ENCODE data around the gene FES. TPM values are rescaled to one million over a fixed set of nuclear protein-coding genes. Genes with fewer than 3 reads are reported as not detected.

The FES gene
- total RNA-seq, 2 experiments from 2014 or later: 3.2 to 3.3 TPM

DNA sequence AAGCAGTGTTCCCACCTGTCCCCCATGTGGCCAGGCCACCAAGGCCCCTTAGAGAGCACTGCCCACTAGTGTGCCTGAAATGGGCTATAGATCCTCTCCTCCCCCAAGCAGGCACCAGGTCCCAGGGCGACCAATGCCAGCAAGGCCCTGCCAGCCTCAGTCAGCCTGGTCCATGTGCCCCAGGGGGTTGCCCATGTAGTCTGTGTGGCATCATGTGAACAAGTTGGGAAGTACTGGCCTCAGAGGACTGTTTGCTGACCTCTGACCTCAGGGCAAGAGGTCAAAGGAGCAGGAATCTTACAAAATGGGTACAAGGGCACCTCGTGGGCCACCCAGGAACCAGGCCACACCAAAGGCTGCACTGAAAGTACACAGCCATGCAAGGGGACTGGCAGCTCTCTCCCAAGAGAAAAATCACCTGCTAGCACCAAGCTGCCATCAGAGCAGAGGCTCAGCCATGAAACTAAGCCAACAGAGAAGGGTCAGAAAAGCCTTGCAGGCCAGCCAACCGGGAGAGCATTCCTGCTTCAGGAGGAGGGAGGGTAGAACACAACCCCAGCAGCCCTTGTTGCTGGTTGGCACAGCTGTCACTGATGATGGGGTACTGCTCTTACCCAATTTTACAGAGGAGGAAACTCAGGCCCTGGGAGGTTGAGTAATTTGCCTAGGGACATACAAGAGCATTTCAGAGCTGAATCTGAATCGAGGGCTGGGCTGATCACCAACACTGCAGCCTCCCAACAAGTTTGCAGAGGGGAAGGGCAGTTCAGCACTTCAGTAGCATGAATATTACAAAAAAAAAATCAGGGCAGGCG lies 21.1 kb upstream of the FES start:
- no TSS peak for BruUV-seq (replicated peaks)
- Histone ChIP-seq H3K9me3 (ENCODE audit: low read length) (no peaks in the 10 kb centered on the region), H3K4me2 (ENCODE audit: low read length) (no peak overlapping the region), H3K27ac (ENCODE audit: low read depth, low read length, poor library complexity, severe bottlenecking) (no peak overlapping the region), H3K36me3 (ENCODE audit: insufficient read depth, low read length) (no peaks in the 10 kb centered on the region), H3K4me1 (ENCODE audit: insufficient read depth, low read length, poor library complexity, severe bottlenecking) (no peaks in the 10 kb centered on the region), H3K9me2 (ENCODE audit: insufficient read depth, low read length) (no peaks in the 10 kb centered on the region), H4K20me1 (ENCODE audit: insufficient read depth, low read length) (no peaks in the 10 kb centered on the region), H3K4me3 (ENCODE audit: low read depth, low read length, poor library complexity, severe bottlenecking) (no peak overlapping the region), H3K79me2 (ENCODE audit: insufficient read depth, low read depth, low read length) (no peaks in the 10 kb centered on the region), H2AFZ (ENCODE audit: low read length) (no peak overlapping the region)
- TF ChIP-seq, protein P1, sequence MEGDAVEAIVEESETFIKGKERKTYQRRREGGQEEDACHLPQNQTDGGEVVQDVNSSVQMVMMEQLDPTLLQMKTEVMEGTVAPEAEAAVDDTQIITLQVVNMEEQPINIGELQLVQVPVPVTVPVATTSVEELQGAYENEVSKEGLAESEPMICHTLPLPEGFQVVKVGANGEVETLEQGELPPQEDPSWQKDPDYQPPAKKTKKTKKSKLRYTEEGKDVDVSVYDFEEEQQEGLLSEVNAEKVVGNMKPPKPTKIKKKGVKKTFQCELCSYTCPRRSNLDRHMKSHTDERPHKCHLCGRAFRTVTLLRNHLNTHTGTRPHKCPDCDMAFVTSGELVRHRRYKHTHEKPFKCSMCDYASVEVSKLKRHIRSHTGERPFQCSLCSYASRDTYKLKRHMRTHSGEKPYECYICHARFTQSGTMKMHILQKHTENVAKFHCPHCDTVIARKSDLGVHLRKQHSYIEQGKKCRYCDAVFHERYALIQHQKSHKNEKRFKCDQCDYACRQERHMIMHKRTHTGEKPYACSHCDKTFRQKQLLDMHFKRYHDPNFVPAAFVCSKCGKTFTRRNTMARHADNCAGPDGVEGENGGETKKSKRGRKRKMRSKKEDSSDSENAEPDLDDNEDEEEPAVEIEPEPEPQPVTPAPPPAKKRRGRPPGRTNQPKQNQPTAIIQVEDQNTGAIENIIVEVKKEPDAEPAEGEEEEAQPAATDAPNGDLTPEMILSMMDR (conservative IDR thresholded peaks at IDR 0.05; ENCODE audit: low read length): no peak
- no peak for TF ChIP-seq EZH2phosphoT487 (IDR thresholded peaks at IDR 0.05; ENCODE audit: borderline replicate concordance, low read depth, low read length)
- intact Hi-C loops (cut with micrococcal nuclease; ENCODE audit: unreplicated experiment): no loop called here
- POLR2A ChIA-PET: interaction anchor here (0.6 to 1.3 kb wide), 3 partner anchors 56 to 271 kb away, joined by 3 to 4 read pairs (median 4); no protein-coding TSS in a partner anchor
- DNase-seq (ENCODE audit: low spot score): no peak
- CTCF ChIA-PET (ENCODE audit: unreplicated experiment): no interaction called here

DNA sequence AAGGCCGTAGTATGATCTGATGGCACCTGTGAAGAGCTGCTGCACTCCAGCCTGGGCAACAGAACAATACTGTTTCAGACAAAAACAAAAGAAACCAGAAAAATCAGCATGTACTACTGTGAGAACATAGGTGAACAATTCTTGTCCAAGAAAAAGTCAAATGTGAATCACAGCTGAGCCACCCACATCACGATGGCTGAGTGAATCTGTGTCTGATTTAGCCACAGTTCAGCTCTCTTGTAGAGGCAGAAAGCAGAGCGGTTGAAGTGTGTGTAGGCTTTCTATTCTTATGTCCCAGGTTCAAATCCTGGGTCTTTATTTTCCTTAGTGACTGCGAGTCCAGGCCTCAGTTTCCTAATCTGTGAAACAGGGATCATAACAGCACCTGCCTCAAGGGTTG lies 20.3 kb upstream of the FES start:
- H3K9me2 ChIP-seq (ENCODE audit: insufficient read depth, low read length): no peaks in the 10 kb centered on the region
- H3K9me3 ChIP-seq (ENCODE audit: low read length): no peaks in the 10 kb centered on the region
- no TSS peak for BruUV-seq (replicated peaks)
- H3K36me3 ChIP-seq (ENCODE audit: insufficient read depth, low read length): no peaks in the 10 kb centered on the region
- peaks cover under 1% of the 10 kb centered on the region for H3K4me1 ChIP-seq (ENCODE audit: insufficient read depth, low read length, poor library complexity, severe bottlenecking)
- ChIA-PET CTCF (ENCODE audit: unreplicated experiment) (no interaction called here), POLR2A (interaction anchor here (0.6 kb wide), 1 partner anchor 535 kb away, joined by 4 read pairs; no protein-coding TSS in a partner anchor)
- H3K27ac ChIP-seq (ENCODE audit: low read depth, low read length, poor library complexity, severe bottlenecking): no peak overlapping the region
- H3K4me3 ChIP-seq (ENCODE audit: low read depth, low read length, poor library complexity, severe bottlenecking): no peak overlapping the region
- intact Hi-C loops (cut with micrococcal nuclease; ENCODE audit: unreplicated experiment): no loop called here
- H4K20me1 ChIP-seq (ENCODE audit: insufficient read depth, low read length): no peaks in the 10 kb centered on the region
- no peak overlapping the region for H3K4me2 ChIP-seq (ENCODE audit: low read length)
- no peak overlapping the region for H2AFZ ChIP-seq (ENCODE audit: low read length)
- TF ChIP-seq EZH2phosphoT487 (IDR thresholded peaks at IDR 0.05; ENCODE audit: borderline replicate concordance, low read depth, low read length): no peak
- TF ChIP-seq, protein P1 (conservative IDR thresholded peaks at IDR 0.05; ENCODE audit: low read length): no peak
- no peak for DNase-seq (ENCODE audit: low spot score)
- no peaks in the 10 kb centered on the region for H3K79me2 ChIP-seq (ENCODE audit: insufficient read depth, low read depth, low read length)

DNA sequence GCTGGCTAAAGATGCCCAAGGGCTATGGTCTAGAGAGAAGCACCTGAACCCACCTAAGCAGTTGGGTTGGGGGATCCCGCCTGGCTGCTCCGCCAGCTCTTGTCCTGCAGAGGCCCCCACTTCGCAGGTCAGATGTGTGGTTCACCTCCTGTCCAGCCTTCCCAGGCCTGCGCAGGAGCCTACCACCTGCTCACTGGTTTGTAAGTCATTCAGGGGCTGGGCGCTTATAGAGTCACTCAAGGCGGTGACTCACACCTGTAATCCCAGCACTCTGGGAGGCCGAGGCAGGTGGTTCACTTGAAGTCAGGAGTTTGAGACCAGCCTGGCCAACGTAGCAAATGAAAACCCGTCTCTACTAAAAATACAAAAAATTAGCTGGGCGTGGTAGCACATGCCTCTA lies 19.8 kb upstream of the FES start:
- Histone ChIP-seq H3K79me2 (ENCODE audit: insufficient read depth, low read depth, low read length) (no peaks in the 10 kb centered on the region), H2AFZ (ENCODE audit: low read length) (no peak overlapping the region), H3K4me2 (ENCODE audit: low read length) (no peak overlapping the region), H3K9me3 (ENCODE audit: low read length) (no peaks in the 10 kb centered on the region), H3K4me1 (ENCODE audit: insufficient read depth, low read length, poor library complexity, severe bottlenecking) (peaks cover 5% of the 10 kb centered on the region), H3K27ac (ENCODE audit: low read depth, low read length, poor library complexity, severe bottlenecking) (no peak overlapping the region), H3K36me3 (ENCODE audit: insufficient read depth, low read length) (no peaks in the 10 kb centered on the region), H4K20me1 (ENCODE audit: insufficient read depth, low read length) (no peaks in the 10 kb centered on the region), H3K9me2 (ENCODE audit: insufficient read depth, low read length) (no peaks in the 10 kb centered on the region), H3K4me3 (ENCODE audit: low read depth, low read length, poor library complexity, severe bottlenecking) (no peak overlapping the region)
- CTCF ChIA-PET (ENCODE audit: unreplicated experiment): no interaction called here
- no peak for DNase-seq (ENCODE audit: low spot score)
- intact Hi-C loops (cut with micrococcal nuclease; ENCODE audit: unreplicated experiment): no loop called here
- POLR2A ChIA-PET: interaction anchor here (0.6 to 0.8 kb wide), 4 partner anchors 65 to 536 kb away, joined by 3 to 7 read pairs (median 4); no protein-coding TSS in a partner anchor
- BruUV-seq (replicated peaks): no TSS peak
- TF ChIP-seq EZH2phosphoT487 (IDR thresholded peaks at IDR 0.05; ENCODE audit: borderline replicate concordance, low read depth, low read length): no peak
- TF ChIP-seq, protein P1 (conservative IDR thresholded peaks at IDR 0.05; ENCODE audit: low read length): no peak

Measured in OCI-LY7 (cell line).